HG03064 (cell line): Measurements from ENCODE around the gene SEC24D.

ENCODE experiments used
- ATAC-seq: cut with Tn5 transposase; IDR thresholded peaks from one replicate; pipeline ENCODE4 v1.9.1; 2021; ENCODE audit warnings: low read depth; ENCODE audit not compliant: unreplicated experiment

The SEC24D gene

GRCh38 chr4:118756429-118756828, 79.5 kb downstream of the SEC24D start:
- ATAC-seq, result no peak

GRCh38 chr4:118755438-118756226, 80.3 kb downstream of the SEC24D start:
- no peak for ATAC-seq

- no peak for ATAC-seq
Observed at GRCh38 chr4:118754890-118755289, 81.0 kb downstream of the SEC24D start.

GRCh38 chr4:118753685-118754084, 82.2 kb downstream of the SEC24D start:
- no peak for ATAC-seq

GRCh38 chr4:118753096-118753495, 82.8 kb downstream of the SEC24D start:
- no peak for ATAC-seq

- ATAC-seq, result no peak
Observed at GRCh38 chr4:118752551-118752950, 83.4 kb downstream of the SEC24D start.

GRCh38 chr4:118751629-118752323, 84.2 kb downstream of the SEC24D start:
- ATAC-seq, result no peak

GRCh38 chr4:118749347-118749988, 86.5 kb downstream of the SEC24D start:
- ATAC-seq, result no peak

- no peak for ATAC-seq
Observed at GRCh38 chr4:118746251-118746919, 89.5 kb downstream of the SEC24D start.

GRCh38 chr4:118745357-118745756, 90.6 kb downstream of the SEC24D start:
- ATAC-seq, result no peak

GRCh38 chr4:118743867-118744266, 92.1 kb downstream of the SEC24D start:
- ATAC-seq, result no peak

GRCh38 chr4:118742050-118742449, 93.9 kb downstream of the SEC24D start:
- ATAC-seq, result no peak

GRCh38 chr4:118741301-118741855, 94.5 kb downstream of the SEC24D start:
- ATAC-seq, result no peak

- no peak for ATAC-seq
Observed at GRCh38 chr4:118740869-118741268, 95.1 kb downstream of the SEC24D start.

GRCh38 chr4:118739022-118739713, 96.8 kb downstream of the SEC24D start:
- no peak for ATAC-seq

GRCh38 chr4:118738090-118738489, 97.8 kb downstream of the SEC24D start:
- no peak for ATAC-seq

GRCh38 chr4:118736900-118737299, 99.0 kb downstream of the SEC24D start:
- ATAC-seq, result no peak

- ATAC-seq, result no peak
Observed at GRCh38 chr4:118734491-118735205, 101.3 kb downstream of the SEC24D start.

GRCh38 chr4:118732591-118733330, 103.2 kb downstream of the SEC24D start:
- no peak for ATAC-seq
